H54 (cell line): ENCODE results near the gene SLC10A7.
A peak's percentile ranks its signal among the peaks of the same experiment; 100 is the strongest.

ENCODE experiments used
- DNase-seq: peaks from one replicate; pipeline ENCODE4 v3.0.0; 2011; ENCODE audit warnings: low spot score, mixed read lengths; ENCODE audit not compliant: insufficient read length
- FAIRE-seq: peaks from 3 replicates; lab custom pipeline; 2011; peaks lifted over from hg19 to GRCh38; lab: Jason Lieb, UNC
- POLR2A ChIP-seq: IDR thresholded peaks from 2 replicates; pipeline ENCODE4 v1.6.1; 2011; ENCODE audit warnings: low read depth, mild to moderate bottlenecking, low read length

SLC10A7 gene

GRCh38 chr4:146511381-146511780, 10.4 kb downstream of the SLC10A7 start:
- TF ChIP-seq POLR2A: no peak
- no peak for DNase-seq
- no peak for FAIRE-seq

GRCh38 chr4:146510942-146511341, 10.8 kb downstream of the SLC10A7 start:
- DNase-seq: no peak
- no peak for TF ChIP-seq POLR2A
- no peak for FAIRE-seq

- no peak for FAIRE-seq
- DNase-seq: no peak
- no peak for TF ChIP-seq POLR2A
These were observed 13.4 kb downstream of the SLC10A7 start for GRCh38 chr4:146508229-146508939.

GRCh38 chr4:146507632-146508031, 14.1 kb downstream of the SLC10A7 start:
- DNase-seq (no peak), FAIRE-seq (no peak)
- TF ChIP-seq POLR2A: no peak

GRCh38 chr4:146506272-146506671, 15.5 kb downstream of the SLC10A7 start:
- no peak for FAIRE-seq
- no peak for DNase-seq
- no peak for TF ChIP-seq POLR2A

GRCh38 chr4:146500216-146500615, 21.5 kb downstream of the SLC10A7 start:
- no peak for DNase-seq
- TF ChIP-seq POLR2A: no peak
- FAIRE-seq: no peak

GRCh38 chr4:146498291-146498690, 23.4 kb downstream of the SLC10A7 start:
- FAIRE-seq (no peak), DNase-seq (no peak)
- no peak for TF ChIP-seq POLR2A

- DNase-seq: peak; percentile 4
- TF ChIP-seq POLR2A: no peak
These were observed 26.5 kb downstream of the SLC10A7 start for GRCh38 chr4:146495269-146495668.

GRCh38 chr4:146494143-146494542, 27.6 kb downstream of the SLC10A7 start:
- no peak for TF ChIP-seq POLR2A
- no peak for DNase-seq
- no peak for FAIRE-seq

More at GRCh38 chr4:146495269-146495668, 26.5 kb downstream of the SLC10A7 start:
- peak; percentile 55 for FAIRE-seq

GRCh38 chr4:146490106-146490505, 31.6 kb downstream of the SLC10A7 start:
- DNase-seq (no peak), FAIRE-seq (no peak)
- no peak for TF ChIP-seq POLR2A

- no peak for DNase-seq
- TF ChIP-seq POLR2A: no peak
- FAIRE-seq: no peak
These were observed 33.1 kb downstream of the SLC10A7 start for GRCh38 chr4:146488495-146489174.

GRCh38 chr4:146486565-146486964, 35.2 kb downstream of the SLC10A7 start:
- no peak for TF ChIP-seq POLR2A
- FAIRE-seq (no peak), DNase-seq (no peak)

GRCh38 chr4:146485968-146486367, 35.8 kb downstream of the SLC10A7 start:
- TF ChIP-seq POLR2A: no peak
- FAIRE-seq (no peak), DNase-seq (no peak)

- FAIRE-seq (no peak), DNase-seq (no peak)
- no peak for TF ChIP-seq POLR2A
These were observed 39.0 kb downstream of the SLC10A7 start for GRCh38 chr4:146482788-146483187.

GRCh38 chr4:146481246-146481645, 40.5 kb downstream of the SLC10A7 start:
- no peak for FAIRE-seq
- TF ChIP-seq POLR2A: no peak

More at GRCh38 chr4:146481246-146481645, 40.5 kb downstream of the SLC10A7 start:
- DNase-seq: no peak
